ENCODE results near the gene SLC27A3.

DNA sequence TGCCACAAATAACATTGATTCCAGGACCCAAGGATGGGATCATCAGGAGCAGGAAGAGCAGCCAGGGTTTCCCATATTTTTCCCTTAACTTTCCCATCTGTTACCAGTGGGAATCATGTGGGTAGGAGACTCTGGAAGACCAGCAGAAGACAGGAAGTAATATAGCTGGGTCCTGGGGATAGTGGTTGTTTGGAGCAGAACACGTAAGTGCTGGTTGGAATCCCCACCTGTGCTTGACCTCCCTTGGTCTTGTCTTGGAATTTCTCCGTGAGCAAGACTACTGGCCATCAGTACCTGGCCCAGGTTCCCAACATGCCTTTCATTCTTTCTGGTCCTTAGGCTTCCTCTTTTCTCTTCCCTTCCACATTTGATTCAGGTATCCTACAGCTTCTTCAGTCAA is 20.9 kb upstream of the SLC27A3 start:
- TF ChIP-seq, protein P1, sequence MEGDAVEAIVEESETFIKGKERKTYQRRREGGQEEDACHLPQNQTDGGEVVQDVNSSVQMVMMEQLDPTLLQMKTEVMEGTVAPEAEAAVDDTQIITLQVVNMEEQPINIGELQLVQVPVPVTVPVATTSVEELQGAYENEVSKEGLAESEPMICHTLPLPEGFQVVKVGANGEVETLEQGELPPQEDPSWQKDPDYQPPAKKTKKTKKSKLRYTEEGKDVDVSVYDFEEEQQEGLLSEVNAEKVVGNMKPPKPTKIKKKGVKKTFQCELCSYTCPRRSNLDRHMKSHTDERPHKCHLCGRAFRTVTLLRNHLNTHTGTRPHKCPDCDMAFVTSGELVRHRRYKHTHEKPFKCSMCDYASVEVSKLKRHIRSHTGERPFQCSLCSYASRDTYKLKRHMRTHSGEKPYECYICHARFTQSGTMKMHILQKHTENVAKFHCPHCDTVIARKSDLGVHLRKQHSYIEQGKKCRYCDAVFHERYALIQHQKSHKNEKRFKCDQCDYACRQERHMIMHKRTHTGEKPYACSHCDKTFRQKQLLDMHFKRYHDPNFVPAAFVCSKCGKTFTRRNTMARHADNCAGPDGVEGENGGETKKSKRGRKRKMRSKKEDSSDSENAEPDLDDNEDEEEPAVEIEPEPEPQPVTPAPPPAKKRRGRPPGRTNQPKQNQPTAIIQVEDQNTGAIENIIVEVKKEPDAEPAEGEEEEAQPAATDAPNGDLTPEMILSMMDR (IDR thresholded peaks at IDR 0.05) = no peak
- no peak for TF ChIP-seq POLR2AphosphoS5 (IDR thresholded peaks at IDR 0.05)

All from sigmoid colon (tissue), 4 donors.